Measurements from ENCODE around the gene ABCA3. TPM values are rescaled to one million over a fixed set of nuclear protein-coding genes. Genes with fewer than 3 reads are reported as not detected.

Gene ABCA3
- total and polyA plus RNA-seq, 4 donors, result 197 to 607 (median 411) TPM

- no peak for TF ChIP-seq CTCF (IDR thresholded peaks at IDR 0.05; ENCODE audit: control extremely low read depth, extremely low read depth)
- 82 to 86% methylated on average over 4 of the region's 4 CpGs for WGBS, 2 donors
- peaks cover 0 to 5% (median 0%) of the 10 kb centered on the region in 5 donors for H3K4me1 ChIP-seq (ENCODE audit: control insufficient read depth in 5 of 5, insufficient read depth in 5 of 5, low read length in 5 of 5)
Measured at GRCh38 chr16:2361129-2361528, 20.6 kb upstream of the ABCA3 start.

GRCh38 chr16:2359919-2360318 is 19.4 kb upstream of the ABCA3 start:
- TF ChIP-seq CTCF (IDR thresholded peaks at IDR 0.05; ENCODE audit: control extremely low read depth, extremely low read depth), result no peak
- DNase-seq, result no peak
- Histone ChIP-seq H3K27ac (ENCODE audit: low read depth in 1 of 2, low read length in 1 of 2) (no peak overlapping the region), H3K27me3 (ENCODE audit: control insufficient read depth in 3 of 3, insufficient read depth in 3 of 3, low read length in 2 of 3) (peaks cover 0 to 11% (median 0%) of the 10 kb centered on the region in 3 donors), H3K36me3 (ENCODE audit: control insufficient read depth in 4 of 4, insufficient read depth in 4 of 4, low read length in 4 of 4) (no peaks in the 10 kb centered on the region), H3K4me1 (ENCODE audit: control insufficient read depth in 5 of 5, insufficient read depth in 5 of 5, low read length in 5 of 5) (peaks cover 0 to 4% (median 0%) of the 10 kb centered on the region in 5 donors), H3K9ac (ENCODE audit: insufficient read depth in 1 of 2, low read length in 2 of 2) (no peak overlapping the region), H3K4me3 (no peak overlapping the region), H3K9me3 (ENCODE audit: control insufficient read depth in 4 of 4, insufficient read depth in 3 of 4, low read length in 3 of 4) (no peaks in the 10 kb centered on the region)
- ATAC-seq (ENCODE audit: insufficient read depth, low FRiP score), result no peak
- 67 to 80% methylated on average over 4 of the region's 4 CpGs for WGBS, 2 donors

More at GRCh38 chr16:2361129-2361528, 20.6 kb upstream of the ABCA3 start:
- Histone ChIP-seq H3K9ac (ENCODE audit: insufficient read depth in 1 of 2, low read length in 2 of 2) (no peak overlapping the region), H3K36me3 (ENCODE audit: control insufficient read depth in 4 of 4, insufficient read depth in 4 of 4, low read length in 4 of 4) (no peaks in the 10 kb centered on the region), H3K9me3 (ENCODE audit: control insufficient read depth in 4 of 4, insufficient read depth in 3 of 4, low read length in 3 of 4) (no peaks in the 10 kb centered on the region), H3K4me3 (no peak overlapping the region), H3K27me3 (ENCODE audit: control insufficient read depth in 3 of 3, insufficient read depth in 3 of 3, low read length in 2 of 3) (peaks cover 0 to 11% (median 0%) of the 10 kb centered on the region in 3 donors), H3K27ac (ENCODE audit: low read depth in 1 of 2, low read length in 1 of 2) (no peak overlapping the region)
- ATAC-seq (ENCODE audit: insufficient read depth, low FRiP score), result no peak
- no peak for DNase-seq

GRCh38 chr16:2358811-2359210 is 18.3 kb upstream of the ABCA3 start:
- WGBS, 2 donors, result 93 to 94% methylated on average over 3 of the region's 3 CpGs
- TF ChIP-seq CTCF (IDR thresholded peaks at IDR 0.05; ENCODE audit: control extremely low read depth, extremely low read depth), result no peak
- Histone ChIP-seq H3K9me3 (ENCODE audit: control insufficient read depth in 4 of 4, insufficient read depth in 3 of 4, low read length in 3 of 4) (no peaks in the 10 kb centered on the region), H3K27ac (ENCODE audit: low read depth in 1 of 2, low read length in 1 of 2) (no peak overlapping the region), H3K4me3 (no peak overlapping the region), H3K9ac (ENCODE audit: insufficient read depth in 1 of 2, low read length in 2 of 2) (no peak overlapping the region), H3K27me3 (ENCODE audit: control insufficient read depth in 3 of 3, insufficient read depth in 3 of 3, low read length in 2 of 3) (peaks cover 0 to 11% (median 0%) of the 10 kb centered on the region in 3 donors), H3K36me3 (ENCODE audit: control insufficient read depth in 4 of 4, insufficient read depth in 4 of 4, low read length in 4 of 4) (no peaks in the 10 kb centered on the region), H3K4me1 (ENCODE audit: control insufficient read depth in 5 of 5, insufficient read depth in 5 of 5, low read length in 5 of 5) (no peaks in the 10 kb centered on the region)
- ATAC-seq (ENCODE audit: insufficient read depth, low FRiP score), result no peak
- DNase-seq, result no peak

GRCh38 chr16:2357331-2357730 is 16.8 kb upstream of the ABCA3 start:
- Histone ChIP-seq H3K9me3 (ENCODE audit: control insufficient read depth in 4 of 4, insufficient read depth in 3 of 4, low read length in 3 of 4) (no peaks in the 10 kb centered on the region), H3K9ac (ENCODE audit: insufficient read depth in 1 of 2, low read length in 2 of 2) (no peak overlapping the region), H3K27ac (ENCODE audit: low read depth in 1 of 2, low read length in 1 of 2) (no peak overlapping the region), H3K4me1 (ENCODE audit: control insufficient read depth in 5 of 5, insufficient read depth in 5 of 5, low read length in 5 of 5) (no peaks in the 10 kb centered on the region), H3K27me3 (ENCODE audit: control insufficient read depth in 3 of 3, insufficient read depth in 3 of 3, low read length in 2 of 3) (peaks cover 0 to 12% (median 0%) of the 10 kb centered on the region in 3 donors), H3K4me3 (no peak overlapping the region), H3K36me3 (ENCODE audit: control insufficient read depth in 4 of 4, insufficient read depth in 4 of 4, low read length in 4 of 4) (no peaks in the 10 kb centered on the region)
- no peak for ATAC-seq (ENCODE audit: insufficient read depth, low FRiP score)
- no peak for TF ChIP-seq CTCF (IDR thresholded peaks at IDR 0.05; ENCODE audit: control extremely low read depth, extremely low read depth)
- no peak for DNase-seq
- WGBS, 2 donors, result 97 to 100% methylated on average over 4 of the region's 4 CpGs

Data from lung (tissue), 12 donors.